HG03571 (cell line): Measurements from ENCODE around the gene SRSF10.
"Not testable (repeated sequence)": the region's sequence is repeated elsewhere in the genome, so short reads cannot be mapped to it uniquely, and the experiment has no call there.

Experiments used
- ATAC-seq: cut with Tn5 transposase; IDR thresholded peaks from one replicate; pipeline ENCODE4 v1.9.1; 2021; ENCODE audit not compliant: unreplicated experiment

SRSF10 gene

GRCh38 chr1:23979881-23980727 lies at the start of gene SRSF10:
Gene SRSF10 (minus strand): TSS chr1:23980327. CDS start chr1:23980255, 72 bp downstream.
- peak; percentile 79 for ATAC-seq

DNA sequence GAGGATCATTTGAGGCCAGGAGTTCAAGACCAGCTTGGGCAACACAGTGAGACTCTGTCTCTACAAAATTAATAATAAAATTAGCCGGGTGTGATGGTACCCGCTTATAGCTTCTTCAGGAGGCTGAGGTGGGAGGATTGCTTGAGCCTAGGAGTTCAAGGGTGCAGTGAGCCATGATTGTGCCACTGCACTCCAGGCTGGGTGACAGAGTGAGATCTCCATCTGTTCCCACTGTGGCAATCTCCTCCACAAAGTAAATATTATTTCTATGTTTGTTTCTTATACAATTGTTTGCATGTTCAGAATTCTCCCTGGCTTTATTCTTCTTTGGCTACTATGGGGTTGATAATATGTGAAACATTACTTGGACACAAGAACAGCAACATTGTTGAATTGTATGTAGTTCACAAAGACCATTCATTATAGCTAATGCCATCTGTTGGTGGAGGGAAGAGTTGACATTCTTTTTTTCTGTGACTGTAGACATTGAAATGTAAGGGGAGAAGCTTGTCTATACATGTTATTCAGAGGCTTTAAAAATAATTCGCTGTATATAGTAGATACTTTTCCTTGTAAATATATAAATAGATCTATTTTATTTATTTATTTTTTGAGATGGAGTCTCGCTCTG lies 47.8 kb upstream of the SRSF10 start:
- ATAC-seq = no peak

- ATAC-seq = no peak
These were observed 42.6 kb upstream of the SRSF10 start for GRCh38 chr1:24022581-24023361.

- no peak for ATAC-seq
These were observed 41.5 kb upstream of the SRSF10 start for GRCh38 chr1:24021403-24022266.

DNA sequence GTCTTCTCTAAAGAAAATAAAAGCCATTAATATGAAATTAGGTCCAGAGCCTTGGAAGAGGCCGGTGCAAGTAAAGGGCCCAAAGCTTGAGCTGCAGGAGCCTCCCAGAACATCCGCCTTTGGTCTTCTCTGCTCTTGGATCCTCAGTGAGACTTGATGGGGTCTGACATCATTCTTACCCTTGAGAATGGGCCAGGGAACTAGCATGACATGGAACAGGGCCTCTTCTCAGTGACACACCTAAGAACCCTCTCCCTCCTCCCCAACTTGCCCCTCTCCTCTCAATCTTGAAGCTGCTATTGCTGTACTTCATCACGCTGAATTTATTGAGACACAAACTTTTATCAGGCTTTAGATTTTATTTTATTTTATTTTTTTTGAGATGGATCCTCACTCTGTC lies 40.3 kb upstream of the SRSF10 start:
- ATAC-seq = no peak

DNA sequence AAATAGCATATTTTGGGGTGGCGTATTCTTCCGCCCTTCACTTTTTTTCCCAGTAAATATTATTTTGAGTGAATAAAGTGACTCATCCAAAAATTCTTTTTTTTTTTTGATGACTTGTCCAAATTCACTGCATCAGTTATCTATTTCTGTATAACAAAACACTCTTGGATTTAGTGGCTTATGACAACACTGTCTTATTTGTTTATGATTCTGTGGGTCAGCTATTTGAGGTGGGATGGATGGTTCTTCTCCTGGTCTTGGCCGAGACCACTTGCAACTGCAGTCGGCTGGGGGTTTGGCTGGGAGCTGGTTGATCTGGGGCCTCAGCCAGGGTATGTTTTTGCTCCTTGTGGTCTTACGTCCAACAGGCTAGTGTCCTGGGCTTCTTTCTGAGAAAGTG lies 39.9 kb upstream of the SRSF10 start:
- no peak for ATAC-seq

- no peak for ATAC-seq
These were observed 38.8 kb upstream of the SRSF10 start for GRCh38 chr1:24018611-24019580.

GRCh38 chr1:24015221-24016210 lies 35.4 kb upstream of the SRSF10 start:
- ATAC-seq = no peak

DNA sequence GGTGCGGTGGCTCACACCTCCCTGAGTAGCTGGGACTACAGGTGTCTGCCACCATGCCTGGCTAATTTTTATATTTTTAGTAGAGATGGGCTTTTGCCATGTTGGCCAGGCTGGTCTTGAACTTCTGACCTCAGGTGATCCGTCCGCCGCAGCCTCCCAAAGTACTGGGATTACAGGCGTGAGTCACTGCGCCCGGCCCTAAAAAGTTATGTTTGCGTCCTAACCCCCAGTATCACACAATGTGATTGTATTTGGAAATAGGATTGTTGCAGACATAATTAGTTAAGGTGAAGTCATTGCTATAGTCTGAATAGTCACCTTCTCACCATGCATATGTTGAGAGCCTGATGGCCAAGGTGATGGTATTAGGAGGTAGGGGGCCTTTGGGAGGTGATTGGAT lies 32.8 kb upstream of the SRSF10 start:
- not testable (repeated sequence) for ATAC-seq

GRCh38 chr1:24010650-24011049 lies 30.5 kb upstream of the SRSF10 start:
- no peak for ATAC-seq

DNA sequence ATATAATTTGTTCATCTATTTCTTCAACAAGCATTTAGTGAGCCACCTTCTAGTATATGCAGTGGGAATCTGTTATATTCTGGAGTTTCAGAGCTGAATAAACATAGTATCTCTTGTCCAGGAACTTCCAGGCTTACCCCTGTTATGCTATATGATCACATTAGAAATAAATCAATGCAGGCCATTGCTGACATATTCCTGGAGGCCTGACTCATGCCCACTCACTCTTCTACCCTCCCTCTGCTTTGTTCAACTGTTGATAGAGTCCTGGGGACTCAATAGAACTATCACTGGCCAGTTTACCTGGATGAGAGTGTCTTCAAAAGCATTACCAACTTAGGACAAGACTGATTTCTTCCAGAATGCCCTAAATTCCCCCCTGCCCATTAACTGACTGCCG lies 29.3 kb upstream of the SRSF10 start:
- no peak for ATAC-seq

- not testable (repeated sequence) for ATAC-seq
These were observed 28.6 kb upstream of the SRSF10 start for GRCh38 chr1:24008574-24009184.

DNA sequence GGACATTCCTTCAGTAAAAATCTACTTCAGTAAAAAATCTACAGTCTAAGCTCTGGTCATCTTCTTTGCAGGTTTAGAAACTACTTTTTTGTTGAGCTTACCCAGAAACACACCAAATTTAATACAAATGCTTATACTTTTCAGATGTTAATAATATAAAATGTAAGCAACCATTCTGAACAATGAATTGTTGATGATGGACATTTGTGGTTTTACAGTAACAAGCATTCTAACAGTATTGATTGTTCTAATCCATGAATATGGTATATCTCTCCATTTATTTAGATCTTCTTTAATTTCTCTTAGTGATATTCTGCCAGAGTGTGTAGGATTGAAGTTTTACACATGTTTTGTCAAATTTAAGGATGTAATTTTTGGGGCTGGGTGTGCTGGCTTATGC lies 27.0 kb upstream of the SRSF10 start:
- ATAC-seq = no peak

- ATAC-seq = no peak
These were observed 25.0 kb upstream of the SRSF10 start for GRCh38 chr1:24005163-24005562.

GRCh38 chr1:24004132-24004531 lies 24.0 kb upstream of the SRSF10 start:
- ATAC-seq = no peak

DNA sequence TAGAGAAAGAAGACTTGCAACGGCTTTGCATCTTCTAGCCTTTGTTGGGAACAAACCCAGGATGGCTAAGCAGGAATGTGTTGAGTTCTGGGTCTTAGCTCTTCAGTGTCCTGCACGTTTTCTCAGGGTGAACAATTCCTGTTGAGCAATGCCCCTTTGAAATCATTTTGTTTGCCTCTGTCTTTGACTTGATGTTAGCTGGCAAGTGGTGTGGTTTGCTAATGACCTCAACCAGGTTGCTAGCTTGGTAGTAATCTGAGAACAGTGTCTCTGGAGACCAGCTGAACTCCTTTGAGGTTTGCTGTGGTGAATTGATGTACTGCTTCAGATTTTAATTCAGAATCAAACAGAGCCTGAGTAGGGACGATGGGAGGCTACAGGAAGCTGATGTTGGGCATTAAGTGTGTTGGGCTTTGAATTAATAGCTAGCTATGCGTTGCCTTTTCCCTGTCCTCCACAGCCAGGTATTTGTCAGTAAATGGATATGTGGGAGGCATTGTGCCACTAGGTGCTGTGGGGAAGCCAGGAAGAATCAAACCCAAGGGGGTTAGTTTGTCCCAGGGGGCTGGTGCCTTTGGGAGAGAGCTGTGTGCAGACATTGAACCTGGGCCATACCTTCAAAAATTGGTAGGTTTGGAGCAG lies 23.3 kb upstream of the SRSF10 start:
- no peak for ATAC-seq

DNA sequence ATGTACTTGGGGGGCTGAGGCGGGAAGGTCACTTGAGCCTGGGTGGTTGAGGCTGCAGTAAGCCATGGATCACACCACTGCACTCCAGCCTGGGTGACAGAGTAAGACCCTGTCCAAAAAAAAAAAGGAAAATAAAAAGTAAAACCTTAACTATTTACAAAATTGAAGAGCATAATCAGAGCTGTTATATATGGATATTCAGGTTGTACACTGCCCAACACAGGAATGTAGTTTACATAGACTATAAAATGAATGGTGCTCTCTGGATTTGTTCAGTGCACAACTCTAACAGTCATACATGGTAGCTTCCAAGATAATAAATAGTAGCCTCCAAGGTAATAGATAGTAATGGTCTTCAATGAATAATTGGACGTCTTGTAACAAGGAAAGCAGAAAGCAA lies 22.6 kb upstream of the SRSF10 start:
- ATAC-seq = no peak
